SK-N-SH (cell line): Measurements from ENCODE around the gene PRKG1. TPM values are rescaled to one million over a fixed set of nuclear protein-coding genes. Genes with fewer than 3 reads are reported as not detected.

Experiments used
- CTCF ChIA-PET: fragments of 300-600, 350-600 bp; formaldehyde crosslinking; extraction: SDS; loops from one replicate; lab custom pipeline; 2021; lab: Yijun Ruan, JAX
- POLR2A ChIA-PET: fragments of 350-600 bp; sonication (Branson Sonifier 250); formaldehyde crosslinking; extraction: SDS; loops from one replicate; lab custom pipeline; 2020; ENCODE audit warnings: antibody characterized with exemption, inconsistent platforms; lab: Yijun Ruan, JAX
- DNase-seq: peaks from one replicate; pipeline ENCODE4 v3.0.0; 2012
- H2AFZ ChIP-seq: fragments of 200-600 bp; sonication (generic); 2 replicates; pipeline ENCODE4 v1.8.1; 2016; ENCODE audit warnings: antibody characterized with exemption, mild to moderate bottlenecking, low read depth
- H3F3A ChIP-seq: fragments of 200-600 bp; sonication (generic); replicated peaks from 2 replicates; pipeline ENCODE3; 2016; ENCODE audit warnings: antibody characterized with exemption, mild to moderate bottlenecking; ENCODE audit not compliant: insufficient read depth
- H3K27ac ChIP-seq, 2 experiments: fragments of 200-500 bp in 1 of 2; fragments of 200-600 bp in 1 of 2; sonication (Bioruptor generic) in 1 of 2; sonication (generic), shearing (Covaris generic) in 1 of 2; 2 replicates each; pipeline versions ENCODE4 v1.5.1 to v1.6.1; 2014 to 2016; ENCODE audit warnings: low read depth in 2 of 2, inconsistent platforms in 1 of 2, low read length in 1 of 2, mild to moderate bottlenecking in 1 of 2, mixed read lengths in 1 of 2
- H3K27me3 ChIP-seq: fragments of 200-600 bp; sonication (generic), shearing (Covaris generic); 2 replicates; pipeline ENCODE4 v1.6.1; 2016; ENCODE audit warnings: mixed run types; ENCODE audit not compliant: insufficient read depth
- H3K36me3 ChIP-seq, 2 experiments: fragments of 200-500 bp in 1 of 2; fragments of 200-600 bp in 1 of 2; sonication (Bioruptor generic) in 1 of 2; sonication (generic) in 1 of 2; replicated peaks in 1 of 2; 2 replicates each; pipeline versions ENCODE3 to v1.5.1; 2014 to 2016; ENCODE audit warnings: low read length in 1 of 2, mild to moderate bottlenecking in 1 of 2; ENCODE audit not compliant: insufficient read depth in 2 of 2, control insufficient read depth in 1 of 2
- H3K4me1 ChIP-seq, 2 experiments: fragments of 200-500 bp in 1 of 2; fragments of 200-600 bp in 1 of 2; sonication (Bioruptor generic) in 1 of 2; sonication (generic), shearing (Covaris generic) in 1 of 2; 2 replicates each; pipeline versions ENCODE4 v1.5.1 to v1.6.1; 2014 to 2016; ENCODE audit warnings: low read depth in 1 of 2, low read length in 1 of 2, mixed run types in 1 of 2; ENCODE audit not compliant: insufficient read depth in 2 of 2, control insufficient read depth in 1 of 2
- H3K4me2 ChIP-seq: fragments of 200-600 bp; sonication (generic), shearing (Covaris generic); 2 replicates; pipeline ENCODE4 v1.6.1; 2017; ENCODE audit warnings: mixed run types
- H3K4me3 ChIP-seq, 2 experiments: fragments of 200-500 bp in 1 of 2; fragments of 200-600 bp in 1 of 2; sonication (Bioruptor generic) in 1 of 2; sonication (generic), shearing (Covaris generic) in 1 of 2; 2 replicates each; pipeline versions ENCODE4 v1.5.1 to v1.8.1; 2014 to 2016; ENCODE audit warnings: low read depth in 2 of 2, inconsistent platforms in 1 of 2, low read length in 1 of 2, mild to moderate bottlenecking in 1 of 2, mixed read lengths in 1 of 2, moderate library complexity in 1 of 2
- H3K79me2 ChIP-seq: fragments of 200-600 bp; sonication (generic); 2 replicates; pipeline ENCODE4 v1.8.1; 2017; ENCODE audit warnings: mild to moderate bottlenecking; ENCODE audit not compliant: insufficient read depth
- H3K9ac ChIP-seq: fragments of 200-600 bp; sonication (generic); 2 replicates; pipeline ENCODE4 v1.6.1; 2017; ENCODE audit warnings: mixed run types
- H3K9me2 ChIP-seq: fragments of 200-600 bp; sonication (generic); 2 replicates; pipeline ENCODE4 v1.6.1; 2017; ENCODE audit warnings: mixed run types
- H3K9me3 ChIP-seq: fragments of 200-600 bp; sonication (generic); 2 replicates; pipeline ENCODE4 v1.6.1; 2017; ENCODE audit warnings: mixed run types, mild to moderate bottlenecking, moderate library complexity
- H4K20me1 ChIP-seq: fragments of 200-600 bp; sonication (generic); 2 replicates; pipeline ENCODE4 v1.6.1; 2017; ENCODE audit warnings: mild to moderate bottlenecking, mixed run types; ENCODE audit not compliant: insufficient read depth
- CHD2 ChIP-seq: fragments of 150-350 bp; IDR thresholded peaks from 2 replicates; pipeline ENCODE4 v1.6.1; 2018; ENCODE audit warnings: low read length; ENCODE audit not compliant: partially characterized antibody
- ELF1 ChIP-seq: IDR thresholded peaks from 2 replicates; pipeline ENCODE4 v1.4.0; 2012
- EP300 ChIP-seq, 2 experiments: IDR thresholded peaks; 2 replicates each; pipeline versions ENCODE4 v1.4.0 to v1.6.1; 2012; ENCODE audit warnings: borderline replicate concordance in 1 of 2, low read depth in 1 of 2, low read length in 1 of 2
- EZH2phosphoT487 ChIP-seq: fragments of 200-600 bp; sonication (generic); IDR thresholded peaks from 2 replicates; pipeline ENCODE4 v1.6.1; 2017; ENCODE audit warnings: low read depth, mixed run types, mild to moderate bottlenecking, antibody characterized with exemption, moderate library complexity, borderline replicate concordance
- GABPA ChIP-seq: IDR thresholded peaks from 2 replicates; pipeline ENCODE4 v1.4.0; 2012; ENCODE audit warnings: low read depth, mild to moderate bottlenecking
- IRF3 ChIP-seq: fragments of 150-350 bp; IDR thresholded peaks from 2 replicates; pipeline ENCODE4 v1.6.1; 2016; ENCODE audit warnings: mild to moderate bottlenecking, low read depth, low read length
- JUND ChIP-seq: IDR thresholded peaks from 2 replicates; pipeline ENCODE4 v1.4.0; 2012
- MEF2A ChIP-seq: IDR thresholded peaks from 2 replicates; pipeline ENCODE4 v1.4.0; 2012; ENCODE audit warnings: low read depth, borderline replicate concordance
- NFIC ChIP-seq: IDR thresholded peaks from 2 replicates; pipeline ENCODE4 v1.4.0; 2012; ENCODE audit warnings: borderline replicate concordance
- NRF1 ChIP-seq: IDR thresholded peaks from 2 replicates; pipeline ENCODE4 v1.6.1; 2012; ENCODE audit warnings: low read depth, mild to moderate bottlenecking, low read length
- RCOR1 ChIP-seq: fragments of 150-350 bp; IDR thresholded peaks from 2 replicates; pipeline ENCODE4 v1.6.1; 2017; ENCODE audit warnings: antibody characterized with exemption, low read length
- RFX5 ChIP-seq: IDR thresholded peaks from 2 replicates; pipeline ENCODE4 v1.6.1; 2012; ENCODE audit warnings: mild to moderate bottlenecking, improper control_type of control experiment, low read length
- RXRA ChIP-seq: IDR thresholded peaks from 2 replicates; pipeline ENCODE4 v1.4.0; 2012; ENCODE audit warnings: low read depth, mild to moderate bottlenecking, borderline replicate concordance
- SMC3 ChIP-seq: IDR thresholded peaks from 2 replicates; pipeline ENCODE4 v1.6.1; 2012; ENCODE audit warnings: low read depth, low read length, improper control_type of control experiment
- TAF1 ChIP-seq: IDR thresholded peaks from 2 replicates; pipeline ENCODE4 v1.6.1; 2012; ENCODE audit warnings: low read depth, mild to moderate bottlenecking, low read length, moderate library complexity, borderline replicate concordance
- TCF12 ChIP-seq: IDR thresholded peaks from 2 replicates; pipeline ENCODE4 v1.4.0; 2012
- TEAD4 ChIP-seq: IDR thresholded peaks from 2 replicates; pipeline ENCODE4 v1.4.0; 2012; ENCODE audit warnings: mild to moderate bottlenecking, borderline replicate concordance; ENCODE audit not compliant: insufficient read depth
- WGBS: methylation state at CpG from one replicate; pipeline ENCODE4 v1.1.6; 2017; ENCODE audit warnings: low lambda C conversion rate; 5-methylcytosine and 5-hydroxymethylcytosine counted together
- polyA plus RNA-seq, 3 experiments: library from polyadenylated mRNA; depleted of rRNA; stranded (reverse); fragments of >200 nt; gene quantifications; 2 replicates each; pipeline ENCODE4 v1.2.3, GENCODE V29; 2012
- TF ChIP-seq, protein P1 (sequence below): fragments of 200-600 bp; sonication (generic); IDR thresholded peaks from 2 replicates; pipeline ENCODE4 v1.6.1; 2017; ENCODE audit warnings: antibody characterized with exemption, mild to moderate bottlenecking, moderate library complexity
- TF ChIP-seq, protein P2 (sequence below): IDR thresholded peaks from 2 replicates; pipeline ENCODE4 v1.4.0; 2012; ENCODE audit warnings: low read depth, borderline replicate concordance

The PRKG1 gene
- polyA plus RNA-seq, 1 of the 3 experiments (the other 2 are of a cell fraction): 4.1 TPM

GRCh38 chr10:51894771-51895578 lies 820.7 kb downstream of the PRKG1 start (continued):
- TF ChIP-seq, protein P1, sequence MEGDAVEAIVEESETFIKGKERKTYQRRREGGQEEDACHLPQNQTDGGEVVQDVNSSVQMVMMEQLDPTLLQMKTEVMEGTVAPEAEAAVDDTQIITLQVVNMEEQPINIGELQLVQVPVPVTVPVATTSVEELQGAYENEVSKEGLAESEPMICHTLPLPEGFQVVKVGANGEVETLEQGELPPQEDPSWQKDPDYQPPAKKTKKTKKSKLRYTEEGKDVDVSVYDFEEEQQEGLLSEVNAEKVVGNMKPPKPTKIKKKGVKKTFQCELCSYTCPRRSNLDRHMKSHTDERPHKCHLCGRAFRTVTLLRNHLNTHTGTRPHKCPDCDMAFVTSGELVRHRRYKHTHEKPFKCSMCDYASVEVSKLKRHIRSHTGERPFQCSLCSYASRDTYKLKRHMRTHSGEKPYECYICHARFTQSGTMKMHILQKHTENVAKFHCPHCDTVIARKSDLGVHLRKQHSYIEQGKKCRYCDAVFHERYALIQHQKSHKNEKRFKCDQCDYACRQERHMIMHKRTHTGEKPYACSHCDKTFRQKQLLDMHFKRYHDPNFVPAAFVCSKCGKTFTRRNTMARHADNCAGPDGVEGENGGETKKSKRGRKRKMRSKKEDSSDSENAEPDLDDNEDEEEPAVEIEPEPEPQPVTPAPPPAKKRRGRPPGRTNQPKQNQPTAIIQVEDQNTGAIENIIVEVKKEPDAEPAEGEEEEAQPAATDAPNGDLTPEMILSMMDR: no peak
- TF ChIP-seq, protein P2, sequence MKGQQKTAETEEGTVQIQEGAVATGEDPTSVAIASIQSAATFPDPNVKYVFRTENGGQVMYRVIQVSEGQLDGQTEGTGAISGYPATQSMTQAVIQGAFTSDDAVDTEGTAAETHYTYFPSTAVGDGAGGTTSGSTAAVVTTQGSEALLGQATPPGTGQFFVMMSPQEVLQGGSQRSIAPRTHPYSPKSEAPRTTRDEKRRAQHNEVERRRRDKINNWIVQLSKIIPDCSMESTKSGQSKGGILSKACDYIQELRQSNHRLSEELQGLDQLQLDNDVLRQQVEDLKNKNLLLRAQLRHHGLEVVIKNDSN: no peak
- TF ChIP-seq IRF3 (no peak), JUND (no peak)

- Histone ChIP-seq H3K27ac (no peak overlapping the region), H3K36me3 (no peaks in the 10 kb centered on the region), H3F3A (peaks cover 5% of the 10 kb centered on the region), H3K9me3 (no peaks in the 10 kb centered on the region), H4K20me1 (no peaks in the 10 kb centered on the region), H3K9me2 (no peaks in the 10 kb centered on the region), H3K4me1 (no peaks in the 10 kb centered on the region; a peak in 1 of 4 replicates), H3K4me2 (no peak overlapping the region), H3K9ac (no peak overlapping the region), H3K4me3 (no peak overlapping the region), H2AFZ (no peak overlapping the region), H3K79me2 (no peaks in the 10 kb centered on the region), H3K27me3 (no peaks in the 10 kb centered on the region)
- CTCF ChIA-PET: interaction anchor here (0.7 kb wide), 1 partner anchor 42 kb away, joined by 3 read pairs; no protein-coding TSS in a partner anchor
- POLR2A ChIA-PET: no interaction called here
- TF ChIP-seq TCF12: peak; percentile 16; the same call in 1 of the 2 replicates
- no peak for TF ChIP-seq ELF1
- TF ChIP-seq EZH2phosphoT487: no peak
- TF ChIP-seq RXRA: no peak
- no peak for TF ChIP-seq RCOR1
- TF ChIP-seq TAF1: no peak
- DNase-seq: no peak
- 67% methylated on average over 1 of the region's 1 CpG for WGBS
Observed at GRCh38 chr10:51896849-51897248, 822.6 kb downstream of the PRKG1 start.

- Histone ChIP-seq H3K36me3 (no peaks in the 10 kb centered on the region), H3K27me3 (no peaks in the 10 kb centered on the region), H3K4me1 (no peaks in the 10 kb centered on the region; a peak in 1 of 4 replicates), H2AFZ (no peak overlapping the region), H3F3A (peaks cover 5% of the 10 kb centered on the region), H3K4me2 (no peak overlapping the region), H3K9me2 (no peaks in the 10 kb centered on the region), H3K4me3 (no peak overlapping the region), H3K9me3 (no peaks in the 10 kb centered on the region), H3K9ac (no peak overlapping the region), H4K20me1 (no peaks in the 10 kb centered on the region), H3K79me2 (no peaks in the 10 kb centered on the region), H3K27ac (no peak overlapping the region)
- ChIA-PET CTCF (no interaction called here), POLR2A (no interaction called here)
- 76% methylated on average over 1 of the region's 1 CpG for WGBS
- no peak for DNase-seq
- no peak for TF ChIP-seq TEAD4
- no peak for TF ChIP-seq MEF2A
- TF ChIP-seq SMC3: no peak
- TF ChIP-seq CHD2: no peak
- no peak for TF ChIP-seq TCF12
- no peak for TF ChIP-seq GABPA
- no peak for TF ChIP-seq RFX5
- TF ChIP-seq JUND: no peak
- TF ChIP-seq NRF1: no peak
- TF ChIP-seq NFIC: no peak
- no peak for TF ChIP-seq EZH2phosphoT487
- no peak for TF ChIP-seq EP300 (IDR thresholded peaks at IDR 0.05; ENCODE audit: borderline replicate concordance in 1 of 2, low read depth in 1 of 2, low read length in 1 of 2)
Observed at GRCh38 chr10:51897560-51897959, 823.3 kb downstream of the PRKG1 start.
